Measurements from ENCODE around the gene CD81. TPM values are rescaled to one million over a fixed set of nuclear protein-coding genes. Genes with fewer than 3 reads are reported as not detected.

CD81 gene
- total RNA-seq, 1 donor from 2014 or later: 457 TPM

DNA sequence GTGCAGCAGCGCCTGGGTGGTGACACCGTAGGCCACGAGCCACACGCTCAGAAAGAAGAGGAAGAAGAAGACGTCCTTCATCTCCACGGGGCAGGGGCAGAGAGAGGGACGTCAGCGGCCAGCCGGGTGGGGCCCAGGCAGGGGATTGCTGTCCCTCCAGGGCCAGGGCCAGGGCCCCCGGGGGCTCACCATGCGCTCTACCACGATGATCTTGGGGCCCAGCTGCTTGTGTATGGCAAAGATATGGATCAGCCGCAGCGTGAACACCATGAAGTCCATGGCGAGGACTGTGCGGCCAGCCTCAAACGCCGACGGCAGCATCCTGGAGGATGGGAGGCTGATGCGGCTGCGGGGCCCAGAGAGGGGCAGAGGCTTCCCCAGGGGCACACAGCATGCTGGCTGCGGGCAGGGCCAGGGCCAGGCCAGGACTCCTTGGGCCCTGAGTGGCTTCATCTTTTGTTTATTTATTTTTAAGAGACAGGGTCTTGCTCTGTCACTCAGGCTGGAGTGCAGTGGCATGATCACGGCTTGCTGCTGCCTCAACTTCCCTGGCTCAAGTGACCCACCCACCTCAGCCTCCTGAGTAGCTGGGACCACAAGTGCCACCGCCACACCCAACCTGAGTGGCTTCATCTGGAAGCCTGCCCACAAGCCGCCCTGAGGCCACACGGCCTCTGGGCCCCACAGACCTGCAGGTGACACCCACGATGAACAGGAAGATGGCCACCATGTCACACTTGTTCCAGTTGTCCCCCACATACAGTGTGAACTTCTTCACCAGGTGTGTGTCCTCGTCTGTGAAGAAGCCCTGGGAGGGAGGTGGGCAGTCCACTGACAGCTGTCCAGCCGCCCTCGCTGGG lies 34.6 kb downstream of the CD81 start:
- no peak for DNase-seq
- intact Hi-C loops (cut with DNase I): no loop called here
- no peak for ATAC-seq (ENCODE audit: poor library complexity)

- intact Hi-C loops (cut with DNase I): no loop called here
- DNase-seq (no peak), ATAC-seq (ENCODE audit: poor library complexity) (no peak)
Observed at GRCh38 chr11:2412323-2412722, 35.2 kb downstream of the CD81 start.

- intact Hi-C loops (cut with DNase I): no loop called here
- DNase-seq: no peak
- no peak for ATAC-seq (ENCODE audit: poor library complexity)
Observed at GRCh38 chr11:2413742-2414579, 36.9 kb downstream of the CD81 start.

DNA sequence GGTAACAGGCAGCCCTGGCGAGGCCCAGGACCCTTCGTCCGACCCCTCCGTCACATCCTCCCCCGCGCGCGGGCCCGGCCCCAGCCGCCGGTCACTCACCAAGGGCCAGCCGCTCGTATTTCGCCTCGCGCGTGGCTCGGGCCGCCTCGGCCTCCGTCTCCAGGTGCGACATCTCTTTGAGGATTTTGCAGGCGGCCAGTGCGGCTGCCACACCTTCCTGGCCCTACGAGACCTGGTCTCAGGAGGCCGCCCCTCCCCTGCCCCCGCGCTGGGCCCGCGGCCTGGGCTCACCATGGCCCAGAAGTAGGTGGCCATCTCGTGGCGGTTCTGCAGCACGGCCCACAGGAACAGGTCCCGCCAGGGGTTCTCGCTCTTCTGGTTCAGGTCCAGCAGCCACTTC lies 37.5 kb downstream of the CD81 start:
- no peak for DNase-seq
- ATAC-seq (ENCODE audit: poor library complexity): no peak
- intact Hi-C loops (cut with DNase I): no loop called here

DNA sequence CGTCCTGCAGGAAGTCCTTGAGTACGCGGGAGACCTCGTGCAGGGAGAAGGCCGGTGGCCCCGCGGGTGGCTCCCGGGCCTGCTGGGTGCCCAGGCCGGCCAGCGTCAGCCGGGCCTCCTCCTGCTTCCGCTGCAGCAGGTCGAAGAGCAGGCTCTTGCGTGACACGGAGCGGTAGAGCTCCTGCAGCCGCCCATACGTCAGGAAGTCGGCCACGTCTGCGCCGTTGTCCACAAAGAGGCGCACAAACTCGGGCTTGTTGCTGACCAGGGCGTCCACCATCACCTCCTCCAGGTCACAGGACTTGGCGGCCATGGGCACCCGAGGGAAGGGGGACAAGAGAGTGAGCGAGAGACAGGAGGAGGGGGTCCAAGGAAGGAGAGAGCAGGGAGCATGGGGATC lies 38.1 kb downstream of the CD81 start:
- DNase-seq: no peak
- ATAC-seq (ENCODE audit: poor library complexity): no peak
- intact Hi-C loops (cut with DNase I): no loop called here

- ATAC-seq (ENCODE audit: poor library complexity) (no peak), DNase-seq (no peak)
- intact Hi-C loops (cut with DNase I): no loop called here
Observed at GRCh38 chr11:2415601-2416380, 38.7 kb downstream of the CD81 start.

DNA sequence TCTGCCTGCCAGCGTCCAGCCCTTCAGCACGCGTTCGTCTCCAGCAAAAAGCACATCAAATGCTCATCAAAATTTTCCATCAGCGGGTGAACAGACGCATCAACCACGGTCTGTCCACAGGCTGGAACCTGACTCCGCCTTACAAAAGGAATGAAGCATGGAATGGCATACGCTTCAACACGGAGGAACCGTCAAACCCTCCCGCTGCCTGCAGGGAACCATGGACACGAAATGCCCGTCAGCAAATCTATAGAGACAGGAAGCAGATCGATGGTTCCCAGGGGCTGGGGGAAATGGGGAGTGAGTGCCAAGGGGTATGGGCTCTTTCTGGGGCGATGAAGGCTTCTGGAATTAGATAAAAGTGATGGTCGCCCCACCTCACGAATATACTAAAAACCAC lies 39.7 kb downstream of the CD81 start:
- ATAC-seq (ENCODE audit: poor library complexity) (no peak), DNase-seq (peak; percentile 10)
- intact Hi-C loops (cut with DNase I): no loop called here

GRCh38 chr11:2417856-2418692 lies 41.0 kb downstream of the CD81 start:
- ATAC-seq (ENCODE audit: poor library complexity): no peak
- intact Hi-C loops (cut with DNase I): no loop called here
- DNase-seq: peak; percentile 30

GRCh38 chr11:2418693-2419360 lies 41.7 kb downstream of the CD81 start:
- intact Hi-C loops (cut with DNase I): no loop called here
- ATAC-seq (ENCODE audit: poor library complexity): no peak
- DNase-seq: peak; percentile 21

GRCh38 chr11:2419638-2420501 lies 42.8 kb downstream of the CD81 start:
- ATAC-seq (ENCODE audit: poor library complexity): peak; percentile 88
- peak; percentile 88 for DNase-seq
- intact Hi-C loops (cut with DNase I): loop anchor here (1.0 to 2.0 kb wide), 2 partner anchors 223 to 233 kb away; no protein-coding TSS in a partner anchor

- intact Hi-C loops (cut with DNase I): loop anchor here (1.0 to 2.0 kb wide), 3 partner anchors 115 to 234 kb away; no protein-coding TSS in a partner anchor
- ATAC-seq (ENCODE audit: poor library complexity): peak; percentile 97
- peak; percentile 83 for DNase-seq
Observed at GRCh38 chr11:2420502-2421225, 43.6 kb downstream of the CD81 start.

DNA sequence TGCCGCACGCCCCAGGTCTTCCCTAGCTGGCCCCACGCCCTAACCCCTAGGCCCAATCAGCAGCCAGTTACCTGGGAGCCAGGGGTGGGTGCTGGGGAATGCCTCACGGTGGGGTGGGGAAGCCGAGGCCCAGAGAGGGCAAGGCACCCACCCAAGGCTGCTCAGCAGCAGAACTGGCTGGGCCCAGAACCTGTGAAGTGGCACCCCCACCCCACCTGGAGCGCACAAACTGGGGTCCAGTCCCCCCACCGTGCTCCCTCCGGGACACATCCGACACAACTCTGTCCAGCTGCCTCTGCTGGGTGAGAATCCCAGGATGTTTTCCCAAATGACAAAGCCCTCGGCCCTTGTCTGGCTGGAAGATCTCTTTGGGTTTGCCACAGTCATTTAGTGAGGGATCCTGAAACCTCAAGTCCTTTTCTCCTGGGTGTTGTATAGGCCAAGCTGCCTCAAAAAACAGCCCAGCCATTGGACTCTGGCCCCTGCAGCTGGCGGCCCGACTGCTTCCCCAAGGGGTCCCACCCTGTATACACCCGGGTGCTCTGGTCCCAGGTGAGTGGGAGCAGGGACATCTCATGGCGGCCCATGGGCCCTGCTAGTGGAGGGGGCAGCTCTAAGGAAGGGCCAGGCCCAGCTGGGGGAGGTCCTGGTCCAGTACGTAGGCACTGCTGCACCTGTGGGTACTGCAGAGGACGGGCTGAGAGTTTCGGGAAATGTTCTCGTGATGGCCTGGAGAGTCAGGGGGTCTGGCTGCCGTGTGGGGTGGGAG lies 44.3 kb downstream of the CD81 start:
- ATAC-seq (ENCODE audit: poor library complexity): no peak
- DNase-seq: peak; percentile 35
- intact Hi-C loops (cut with DNase I): loop anchor here (1.0 to 2.0 kb wide), 2 partner anchors 116 to 235 kb away; no protein-coding TSS in a partner anchor

GRCh38 chr11:2421996-2422395 lies 44.9 kb downstream of the CD81 start:
- DNase-seq (peak; percentile 38), ATAC-seq (ENCODE audit: poor library complexity) (no peak)
- intact Hi-C loops (cut with DNase I): loop anchor here (1.0 to 2.0 kb wide), 2 partner anchors 117 to 235 kb away; no protein-coding TSS in a partner anchor

DNA sequence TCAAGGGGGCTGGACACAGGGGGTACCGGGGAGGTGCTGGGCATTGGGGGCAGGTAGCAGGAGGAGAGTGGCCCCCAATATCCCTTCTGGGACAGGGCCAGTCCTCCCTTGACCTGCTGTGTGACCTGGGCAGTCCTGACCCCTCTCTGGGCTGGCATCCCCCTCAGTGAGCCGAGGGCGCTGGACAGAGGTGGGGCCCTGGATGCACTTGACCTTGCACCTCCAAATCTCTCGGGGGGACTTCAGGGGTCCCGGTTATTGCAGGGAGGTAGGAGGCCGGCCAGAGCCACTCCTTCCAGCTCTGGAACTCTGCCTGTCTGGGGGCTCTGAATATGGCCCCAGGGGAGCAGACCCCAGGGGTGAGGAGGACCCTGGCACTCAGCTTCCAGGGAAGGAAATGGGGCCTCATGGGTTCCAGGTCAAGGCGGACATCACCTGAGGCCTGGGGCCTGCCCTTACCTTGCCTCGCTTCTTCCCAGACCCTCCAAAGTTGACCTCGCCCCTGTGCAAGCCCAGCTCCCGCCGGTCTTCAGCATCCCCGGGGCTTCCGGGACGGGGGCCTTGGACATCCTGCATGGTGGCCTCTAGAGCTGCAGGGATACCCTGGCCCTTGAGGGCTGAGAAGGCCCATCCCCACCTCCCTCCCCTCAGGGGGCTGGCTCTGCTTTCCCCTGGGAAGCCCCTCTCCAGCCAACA lies 45.5 kb downstream of the CD81 start:
- intact Hi-C loops (cut with DNase I): no loop called here
- DNase-seq (peak; percentile 27), ATAC-seq (ENCODE audit: poor library complexity) (no peak)

All from Right ventricle myocardium superior (tissue), 1 donor.